Measurements from ENCODE around the gene TRIL.
A peak's percentile ranks its signal among the peaks of the same experiment; 100 is the strongest.

The TRIL gene

GRCh38 chr7:28964056-28964455 lies 5.9 kb upstream of the TRIL start:
- ATAC-seq (replicated peaks) (no peak), DNase-seq (no peak)
- Mint-ChIP-seq H3K27me3 (peaks cover 24 to 63% of the 10 kb centered on the region in 2 donors), H3K36me3 (no peaks in the 10 kb centered on the region), H3K4me1 (no peaks in the 10 kb centered on the region), H3K9me3 (peaks cover 0 to 1% of the 10 kb centered on the region in 2 donors), H3K27ac (no peak overlapping the region), H3K4me3 (no peak overlapping the region)

GRCh38 chr7:28961972-28962371 lies 3.8 kb upstream of the TRIL start:
- Mint-ChIP-seq H3K36me3 (no peaks in the 10 kb centered on the region), H3K27me3 (peaks cover 42 to 75% of the 10 kb centered on the region in 2 donors), H3K4me3 (no peak overlapping the region), H3K9me3 (no peaks in the 10 kb centered on the region), H3K4me1 (peaks cover 8 to 17% of the 10 kb centered on the region in 2 donors), H3K27ac (no peak overlapping the region)
- ATAC-seq (replicated peaks) = no peak
- DNase-seq = no peak

GRCh38 chr7:28960071-28960840 lies 2.1 kb upstream of the TRIL start:
- Mint-ChIP-seq H3K36me3 (no peaks in the 10 kb centered on the region), H3K4me1 (peaks cover 17 to 32% of the 10 kb centered on the region in 2 donors), H3K4me3 (no peak overlapping the region), H3K27ac (no peak overlapping the region), H3K27me3 (peaks cover 45 to 76% of the 10 kb centered on the region in 2 donors), H3K9me3 (no peaks in the 10 kb centered on the region)
- DNase-seq (no peak), ATAC-seq (replicated peaks) (no peak)

- DNase-seq (no peak), ATAC-seq (replicated peaks) (no peak)
- Mint-ChIP-seq H3K4me3 (no peak overlapping the region), H3K4me1 (peaks cover 18 to 33% of the 10 kb centered on the region in 2 donors), H3K9me3 (no peaks in the 10 kb centered on the region), H3K27ac (no peak overlapping the region), H3K27me3 (peaks cover 53 to 83% of the 10 kb centered on the region in 2 donors), H3K36me3 (no peaks in the 10 kb centered on the region)
Observed at GRCh38 chr7:28958980-28959347, 834 bp upstream of the TRIL start.

GRCh38 chr7:28957751-28958234 lies 337 bp downstream of the TRIL start:
- peaks cover 56 to 85% of the 10 kb centered on the region in 2 donors for H3K27me3 Mint-ChIP-seq
- no peaks in the 10 kb centered on the region for H3K36me3 Mint-ChIP-seq
- ATAC-seq (replicated peaks) (no peak), DNase-seq (no peak)
- peaks cover 18 to 33% of the 10 kb centered on the region in 2 donors for H3K4me1 Mint-ChIP-seq
- no peaks in the 10 kb centered on the region for H3K9me3 Mint-ChIP-seq
- H3K27ac Mint-ChIP-seq = peak overlapping the region; percentile 88
- peak overlapping the region; percentile 12 to 25 for H3K4me3 Mint-ChIP-seq

GRCh38 chr7:28957064-28957750 lies 923 bp downstream of the TRIL start:
- peaks cover 18 to 33% of the 10 kb centered on the region in 2 donors for H3K4me1 Mint-ChIP-seq
- DNase-seq (no peak), ATAC-seq (replicated peaks) (peak in 1 of 2 donors; percentile 18)
- no peaks in the 10 kb centered on the region for H3K9me3 Mint-ChIP-seq
- peak overlapping the region; percentile 88 for H3K27ac Mint-ChIP-seq
- peak overlapping the region; percentile 12 to 39 for H3K4me3 Mint-ChIP-seq
- H3K36me3 Mint-ChIP-seq = no peaks in the 10 kb centered on the region
- peaks cover 58 to 87% of the 10 kb centered on the region in 2 donors for H3K27me3 Mint-ChIP-seq

GRCh38 chr7:28956608-28957063 lies 1.5 kb downstream of the TRIL start:
- Mint-ChIP-seq H3K4me1 (peaks cover 18 to 33% of the 10 kb centered on the region in 2 donors), H3K36me3 (no peaks in the 10 kb centered on the region), H3K27ac (peak overlapping the region; percentile 88), H3K27me3 (peaks cover 55 to 82% of the 10 kb centered on the region in 2 donors), H3K9me3 (no peaks in the 10 kb centered on the region), H3K4me3 (peak overlapping the region; percentile 29 to 39)
- DNase-seq = no peak
- peak; percentile 30 to 50 for ATAC-seq (replicated peaks)

GRCh38 chr7:28955718-28956607 lies 2.2 kb downstream of the TRIL start:
- Mint-ChIP-seq H3K27me3 (peaks cover 59 to 75% of the 10 kb centered on the region in 2 donors), H3K4me1 (peaks cover 18 to 33% of the 10 kb centered on the region in 2 donors), H3K4me3 (peak overlapping the region; percentile 36 to 65), H3K36me3 (no peaks in the 10 kb centered on the region), H3K9me3 (no peaks in the 10 kb centered on the region), H3K27ac (peak overlapping the region; percentile 63)
- DNase-seq (no peak), ATAC-seq (replicated peaks) (peak; percentile 34 to 56)

- Mint-ChIP-seq H3K36me3 (no peaks in the 10 kb centered on the region), H3K4me3 (peak overlapping the region; percentile 36 to 65), H3K9me3 (no peaks in the 10 kb centered on the region), H3K4me1 (peaks cover 18 to 33% of the 10 kb centered on the region in 2 donors), H3K27me3 (peaks cover 62 to 76% of the 10 kb centered on the region in 2 donors), H3K27ac (peak overlapping the region; percentile 63)
- ATAC-seq (replicated peaks) = no peak
- DNase-seq = no peak
Observed at GRCh38 chr7:28955356-28955717, 2.8 kb downstream of the TRIL start.

- Mint-ChIP-seq H3K9me3 (no peaks in the 10 kb centered on the region), H3K4me3 (no peak overlapping the region), H3K27me3 (peaks cover 61 to 76% of the 10 kb centered on the region in 2 donors), H3K4me1 (peaks cover 18 to 33% of the 10 kb centered on the region in 2 donors), H3K27ac (no peak overlapping the region), H3K36me3 (no peaks in the 10 kb centered on the region)
- DNase-seq (no peak), ATAC-seq (replicated peaks) (no peak)
Observed at GRCh38 chr7:28954946-28955345, 3.2 kb downstream of the TRIL start.

GRCh38 chr7:28954471-28954870 lies 3.7 kb downstream of the TRIL start:
- DNase-seq = no peak
- Mint-ChIP-seq H3K27me3 (peaks cover 63 to 77% of the 10 kb centered on the region in 2 donors), H3K4me1 (peaks cover 18 to 33% of the 10 kb centered on the region in 2 donors), H3K27ac (no peak overlapping the region), H3K4me3 (no peak overlapping the region), H3K36me3 (no peaks in the 10 kb centered on the region), H3K9me3 (no peaks in the 10 kb centered on the region)
- no peak for ATAC-seq (replicated peaks)

GRCh38 chr7:28953633-28954032 lies 4.5 kb downstream of the TRIL start:
- Mint-ChIP-seq H3K27ac (no peak overlapping the region), H3K27me3 (peaks cover 54 to 69% of the 10 kb centered on the region in 2 donors), H3K9me3 (no peaks in the 10 kb centered on the region), H3K4me1 (peaks cover 18 to 33% of the 10 kb centered on the region in 2 donors), H3K4me3 (no peak overlapping the region), H3K36me3 (no peaks in the 10 kb centered on the region)
- ATAC-seq (replicated peaks) = no peak
- DNase-seq = no peak

- Mint-ChIP-seq H3K36me3 (no peaks in the 10 kb centered on the region), H3K4me3 (no peak overlapping the region), H3K4me1 (no peaks in the 10 kb centered on the region), H3K9me3 (no peaks in the 10 kb centered on the region), H3K27me3 (peaks cover 30 to 31% of the 10 kb centered on the region in 2 donors), H3K27ac (no peak overlapping the region)
- no peak for DNase-seq
- ATAC-seq (replicated peaks) = no peak
Observed at GRCh38 chr7:28942168-28942567, 16.0 kb downstream of the TRIL start.

GRCh38 chr7:28941633-28942032 lies 16.5 kb downstream of the TRIL start:
- no peak overlapping the region for H3K4me3 Mint-ChIP-seq
- ATAC-seq (replicated peaks) (no peak), DNase-seq (no peak)
- no peaks in the 10 kb centered on the region for H3K36me3 Mint-ChIP-seq
- no peaks in the 10 kb centered on the region for H3K9me3 Mint-ChIP-seq
- H3K4me1 Mint-ChIP-seq = no peaks in the 10 kb centered on the region
- no peak overlapping the region for H3K27ac Mint-ChIP-seq
- peaks cover 30 to 31% of the 10 kb centered on the region in 2 donors for H3K27me3 Mint-ChIP-seq
